B cell (primary cell): ENCODE results near the gene PDCD5. TPM values are rescaled to one million over a fixed set of nuclear protein-coding genes. Genes with fewer than 3 reads are reported as not detected.

Experiments used
- ATAC-seq: fragments of 200-7000 bp; cut with Tn5 transposase; one replicate; pipeline ENCODE4 v1.10.0; 2021; ENCODE audit warnings: low read depth, mild to moderate bottlenecking, moderate number of reproducible peaks, moderate library complexity
- CTCF ChIA-PET: fragments of 350-600 bp; sonication (Branson Sonifier 250); formaldehyde crosslinking; loops from one replicate; lab custom pipeline; 2021; ENCODE audit warnings: antibody characterized with exemption, inconsistent platforms; lab: Charles Lee
- POLR2A ChIA-PET: fragments of 350-600 bp; sonication (Branson Sonifier 250); formaldehyde crosslinking; loops from one replicate; lab custom pipeline; 2021; ENCODE audit warnings: antibody characterized with exemption; lab: Charles Lee
- DNase-seq: peaks from one replicate; pipeline ENCODE4 v3.0.0; 2013
- H2AFZ ChIP-seq: 2 replicates; pipeline ENCODE4 v1.6.1; 2012; ENCODE audit warnings: mild to moderate bottlenecking, low read depth, low read length; ENCODE audit not compliant: insufficient read depth, poor library complexity, severe bottlenecking
- H3K27ac ChIP-seq, 2 donors: 1 replicate in 1 of 2; 2 replicates in 1 of 2; pipeline ENCODE4 v1.5.1; 2012 to 2013; ENCODE audit warnings: low read length in 2 of 2, mild to moderate bottlenecking in 2 of 2, moderate library complexity in 1 of 2
- H3K27me3 ChIP-seq, 4 experiments: fragments of 200-600 bp in 1 of 4; sonication (generic) in 1 of 4; replicated peaks in 1 of 4; 1 replicate in 2 of 4; 2 replicates in 2 of 4; pipeline versions ENCODE4 v1.6.1 to v1.7.0; 2013 to 2016; ENCODE audit warnings: low read length in 3 of 4, mild to moderate bottlenecking in 2 of 4, mixed read lengths in 1 of 4, moderate library complexity in 1 of 4; ENCODE audit not compliant: insufficient read depth in 4 of 4, control insufficient read depth in 3 of 4; ENCODE audit errors: control extremely low read depth in 1 of 4
- H3K36me3 ChIP-seq, 2 experiments: replicated peaks in 1 of 2; 1 replicate in 1 of 2; 2 replicates in 1 of 2; pipeline versions ENCODE4 v1.6.1 to v1.7.1; 2013; ENCODE audit warnings: low read length in 1 of 2; ENCODE audit not compliant: insufficient read depth in 2 of 2, control insufficient read depth in 1 of 2; ENCODE audit errors: control extremely low read depth in 1 of 2, extremely low read depth in 1 of 2
- H3K4me1 ChIP-seq, 2 donors: fragments of 200-600 bp in 1 of 2; sonication (generic) in 1 of 2; 1 replicate in 1 of 2; 2 replicates in 1 of 2; pipeline versions ENCODE4 v1.5.1 to v1.6.1; 2013 to 2017; ENCODE audit warnings: low read length in 2 of 2; ENCODE audit not compliant: control insufficient read depth in 2 of 2, insufficient read depth in 2 of 2
- H3K4me2 ChIP-seq: replicated peaks from 2 replicates; pipeline ENCODE3; 2012; ENCODE audit warnings: mild to moderate bottlenecking, low read depth, low read length; ENCODE audit not compliant: poor library complexity, severe bottlenecking
- H3K4me3 ChIP-seq, 5 experiments: fragments of 200-600 bp in 1 of 5; sonication (generic) in 1 of 5; 1 replicate in 3 of 5; 2 replicates in 2 of 5; pipeline versions ENCODE4 v1.5.1 to v1.7.0; 2011 to 2016; ENCODE audit warnings: low read length in 4 of 5, mild to moderate bottlenecking in 4 of 5, low read depth in 2 of 5, control low read depth in 1 of 5, moderate library complexity in 1 of 5; ENCODE audit not compliant: insufficient read depth in 1 of 5; ENCODE audit errors: control extremely low read depth in 1 of 5, extremely low read depth in 1 of 5
- H3K79me2 ChIP-seq: fragments of 200-600 bp; sonication (generic); one replicate; pipeline ENCODE4 v1.6.0; 2016; ENCODE audit warnings: low read length; ENCODE audit not compliant: control insufficient read depth, insufficient read depth
- H3K9ac ChIP-seq: fragments of 200-600 bp; sonication (generic); 2 replicates; pipeline ENCODE4 v1.6.1; 2017; ENCODE audit warnings: mild to moderate bottlenecking, low read length, moderate library complexity
- H3K9me3 ChIP-seq, 3 donors: one replicate each; pipeline versions ENCODE4 v1.6.1 to v1.7.1; 2013; ENCODE audit warnings: low read length in 2 of 3; ENCODE audit not compliant: control insufficient read depth in 2 of 3, insufficient read depth in 1 of 3; ENCODE audit errors: control extremely low read depth in 1 of 3
- H4K20me1 ChIP-seq: 2 replicates; pipeline ENCODE4 v1.6.0; 2012; ENCODE audit warnings: mild to moderate bottlenecking, low read length; ENCODE audit not compliant: insufficient read depth, control insufficient read depth, poor library complexity, severe bottlenecking
- H3K27ac Mint-ChIP-seq: one replicate; pipeline ENCODE4 v1.8.0; 2021; ENCODE audit warnings: mixed read lengths
- H3K27me3 Mint-ChIP-seq: one replicate; pipeline ENCODE4 v1.8.0; 2021; ENCODE audit warnings: mixed read lengths
- H3K4me1 Mint-ChIP-seq: one replicate; pipeline ENCODE4 v1.8.0; 2021; ENCODE audit warnings: mixed read lengths
- H3K4me3 Mint-ChIP-seq: one replicate; pipeline ENCODE4 v1.8.0; 2021; ENCODE audit warnings: mixed read lengths
- H3K9me3 Mint-ChIP-seq: one replicate; pipeline ENCODE4 v1.8.0; 2022; ENCODE audit warnings: mixed read lengths; ENCODE audit not compliant: insufficient read depth
- CTCF ChIP-seq: fragments of 200-600 bp; IDR thresholded peaks from one replicate; pipeline ENCODE4 v1.8.0; 2022; ENCODE audit warnings: antibody characterized with exemption, mild to moderate bottlenecking
- EZH2 ChIP-seq: IDR thresholded peaks from 2 replicates; pipeline ENCODE4 v1.6.1; 2012; ENCODE audit warnings: borderline replicate concordance, low read depth, mild to moderate bottlenecking, moderate library complexity, low read length; ENCODE audit not compliant: insufficient read depth, poor library complexity, severe bottlenecking
- WGBS: methylation state at CpG from one replicate; pipeline ENCODE4 v1.1.5; 2013; ENCODE audit warnings: missing lambda C conversion rate; ENCODE audit not compliant: insufficient coverage; 5-methylcytosine and 5-hydroxymethylcytosine counted together
- intact Hi-C: fragments of 100-400 bp; cut with micrococcal nuclease; formaldehyde crosslinking; loops from one replicate; pipeline ENCODE4 v1.10.0; 2022
- polyA plus RNA-seq: library from polyadenylated mRNA; depleted of rRNA; stranded (reverse); fragments of >200 nt; gene quantifications from 2 replicates; pipeline ENCODE4 v1.2.3, GENCODE V29; 2012
- total RNA-seq, 2 donors: library from RNA; stranded (reverse); fragments of 120-200 nt in 1 of 2; gene quantifications; 1 replicate in 1 of 2; 2 replicates in 1 of 2; pipeline versions ENCODE4 v1.2.3 to v1.2.4, GENCODE V29; 2013 to 2022

Gene PDCD5
- total and polyA plus RNA-seq, 2 donors (not counting 1 experiment from before 2014, with no cell fraction given): 34.8 to 39.5 TPM

GRCh38 chr19:32595491-32595890 is 14.5 kb downstream of the PDCD5 start:
- H3K36me3 ChIP-seq: peaks cover 14 to 40% of the 10 kb centered on the region in 2 experiments
- H3K4me2 ChIP-seq: no peak overlapping the region
- no peak overlapping the region for H3K9ac ChIP-seq
- H3K4me1 ChIP-seq: no peaks in the 10 kb centered on the region
- no peaks in the 10 kb centered on the region for H3K27me3 Mint-ChIP-seq
- intact Hi-C loops: no loop called here
- H3K27me3 ChIP-seq: no peaks in the 10 kb centered on the region
- ATAC-seq (no peak), DNase-seq (no peak)
- POLR2A ChIA-PET: no interaction called here
- H3K27ac ChIP-seq: no peak overlapping the region
- H3K4me3 ChIP-seq: no peak overlapping the region
- H3K79me2 ChIP-seq: no peaks in the 10 kb centered on the region
- H2AFZ ChIP-seq: no peak overlapping the region
- H3K27ac Mint-ChIP-seq: no peak overlapping the region
- CTCF ChIA-PET: no interaction called here
- WGBS: 83% methylated on average over 1 of the region's 6 CpGs
- no peaks in the 10 kb centered on the region for H3K9me3 ChIP-seq
- no peaks in the 10 kb centered on the region for H4K20me1 ChIP-seq
- H3K4me3 Mint-ChIP-seq: no peak overlapping the region
- no peaks in the 10 kb centered on the region for H3K4me1 Mint-ChIP-seq
- H3K9me3 Mint-ChIP-seq: no peaks in the 10 kb centered on the region
- TF ChIP-seq CTCF: no peak
- no peak for TF ChIP-seq EZH2

- H3K4me2 ChIP-seq: no peak overlapping the region
- H3K4me1 ChIP-seq: no peaks in the 10 kb centered on the region
- Mint-ChIP-seq H3K9me3 (no peaks in the 10 kb centered on the region), H3K27ac (no peak overlapping the region), H3K4me3 (no peak overlapping the region), H3K27me3 (no peaks in the 10 kb centered on the region), H3K4me1 (no peaks in the 10 kb centered on the region)
- no peak overlapping the region for H2AFZ ChIP-seq
- peaks cover 15 to 55% of the 10 kb centered on the region in 2 experiments for H3K36me3 ChIP-seq
- H3K9ac ChIP-seq: no peak overlapping the region
- no peaks in the 10 kb centered on the region for H3K79me2 ChIP-seq
- no peak overlapping the region for H3K4me3 ChIP-seq
- H4K20me1 ChIP-seq: no peaks in the 10 kb centered on the region
- CTCF ChIA-PET: interaction anchor here (0.6 to 1.0 kb wide), 3 partner anchors 12 to 22 kb away, joined by 3 to 5 read pairs (median 3); no protein-coding TSS in a partner anchor
- DNase-seq (no peak), ATAC-seq (no peak)
- POLR2A ChIA-PET: no interaction called here
- no peak overlapping the region for H3K27ac ChIP-seq
- intact Hi-C loops: no loop called here
- WGBS: 99% methylated on average over 11 of the region's 11 CpGs
- H3K9me3 ChIP-seq: no peaks in the 10 kb centered on the region
- H3K27me3 ChIP-seq: no peaks in the 10 kb centered on the region
- TF ChIP-seq CTCF: no peak
- TF ChIP-seq EZH2: no peak
Observed at GRCh38 chr19:32598022-32598421, 17.0 kb downstream of the PDCD5 start.
